GM18508 (cell line): ENCODE data around the gene SGCD.

Experiments used
- ATAC-seq: cut with Tn5 transposase; IDR thresholded peaks from one replicate; pipeline ENCODE4 v1.9.1; 2021; ENCODE audit warnings: moderate number of reproducible peaks; ENCODE audit not compliant: insufficient read depth, unreplicated experiment

The SGCD gene

DNA sequence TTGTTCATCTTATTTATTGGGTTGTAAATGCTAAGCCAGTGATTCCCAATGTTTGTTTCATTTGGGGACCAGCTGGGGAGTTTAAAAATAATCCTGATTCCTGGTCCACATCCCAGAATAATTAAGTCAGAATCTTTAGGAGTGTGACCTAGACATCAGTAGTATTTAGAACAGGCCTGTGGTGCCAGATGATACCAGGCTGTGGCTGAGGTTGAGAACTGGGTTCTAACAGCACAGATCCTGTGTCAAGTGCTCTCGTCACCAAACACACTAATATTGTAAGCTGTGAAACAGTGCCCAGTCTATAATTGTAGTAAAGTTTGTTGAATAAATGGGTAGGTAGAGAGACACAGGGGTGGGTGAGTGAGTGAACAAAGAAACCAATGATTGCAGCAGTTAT lies 351.0 kb downstream of the SGCD start:
- no peak for ATAC-seq

DNA sequence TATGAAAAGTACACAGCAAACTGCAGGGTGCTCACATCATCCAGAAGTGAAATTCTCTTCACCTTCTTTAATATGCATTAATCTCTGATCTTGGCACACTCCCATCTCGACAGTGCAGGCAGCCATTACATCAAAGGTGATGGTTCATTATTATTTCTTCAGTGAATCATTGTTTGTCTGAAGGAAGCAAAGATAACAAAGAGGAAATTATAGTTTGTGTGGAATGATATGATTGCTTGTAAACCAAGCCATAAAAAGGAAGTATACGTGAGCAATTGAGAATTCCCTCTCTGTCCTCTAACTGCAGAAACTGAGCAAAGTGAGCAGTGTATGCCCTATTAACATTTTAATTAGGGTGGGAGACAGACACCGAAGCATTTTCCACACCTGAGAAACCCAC lies 351.5 kb downstream of the SGCD start:
- ATAC-seq: no peak

DNA sequence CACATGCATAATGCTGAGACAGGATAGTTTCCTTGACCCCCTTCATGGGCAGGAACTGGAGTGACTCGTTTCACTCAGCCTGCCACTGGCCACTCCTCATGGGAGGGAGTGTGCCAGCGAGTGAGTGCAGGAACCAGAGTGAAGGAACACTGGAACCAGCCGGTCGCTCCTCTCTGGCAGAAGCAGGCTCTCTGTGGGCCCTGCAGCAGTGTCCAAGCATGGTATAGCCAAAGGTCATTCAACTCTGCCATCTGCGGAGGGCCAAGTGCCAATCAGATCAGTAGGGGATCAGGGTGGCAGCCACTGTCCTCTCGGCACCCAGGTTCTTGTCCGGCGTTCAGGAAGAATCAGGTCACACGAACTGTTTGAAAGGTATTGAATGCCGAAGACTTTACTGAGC lies 353.9 kb downstream of the SGCD start:
- no peak for ATAC-seq

DNA sequence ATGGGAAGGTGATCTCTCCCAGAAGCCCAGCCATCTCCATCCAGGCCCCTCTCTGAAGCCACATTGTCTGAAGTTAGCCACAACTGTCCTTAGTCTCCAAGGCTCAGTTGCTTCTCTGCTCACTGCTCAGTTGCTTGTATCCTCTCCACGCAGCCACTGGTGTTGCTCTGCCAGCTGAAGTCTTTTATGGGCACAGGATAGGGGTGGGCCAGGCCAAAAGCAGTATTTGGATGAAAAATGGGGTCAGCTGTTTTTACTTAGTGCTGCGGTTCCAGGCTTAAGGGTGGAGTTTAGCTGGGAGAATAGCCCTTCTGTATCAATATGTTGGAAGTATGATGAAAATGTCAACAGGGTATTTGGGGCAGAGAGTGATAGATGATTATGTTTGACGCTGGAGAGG lies 354.3 kb downstream of the SGCD start:
- no peak for ATAC-seq

DNA sequence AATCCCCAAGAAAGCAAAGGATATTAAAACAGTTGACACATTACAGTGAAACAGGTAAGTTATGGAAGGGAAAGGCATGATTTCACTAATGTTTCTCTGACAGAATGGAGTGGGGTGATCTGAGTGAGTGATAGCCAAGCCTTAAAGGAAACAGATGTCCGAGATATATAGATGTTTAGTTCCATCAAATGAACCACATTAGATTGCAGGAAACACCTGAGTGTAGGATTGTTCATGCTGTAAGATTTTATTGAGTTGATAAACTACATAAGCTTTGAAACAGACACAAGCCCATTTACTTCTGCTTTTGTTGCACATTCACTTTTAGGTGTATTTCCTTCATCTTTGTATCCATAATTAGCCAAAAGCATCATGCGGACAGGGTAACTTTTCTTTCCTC lies 356.0 kb downstream of the SGCD start:
- ATAC-seq: no peak

DNA sequence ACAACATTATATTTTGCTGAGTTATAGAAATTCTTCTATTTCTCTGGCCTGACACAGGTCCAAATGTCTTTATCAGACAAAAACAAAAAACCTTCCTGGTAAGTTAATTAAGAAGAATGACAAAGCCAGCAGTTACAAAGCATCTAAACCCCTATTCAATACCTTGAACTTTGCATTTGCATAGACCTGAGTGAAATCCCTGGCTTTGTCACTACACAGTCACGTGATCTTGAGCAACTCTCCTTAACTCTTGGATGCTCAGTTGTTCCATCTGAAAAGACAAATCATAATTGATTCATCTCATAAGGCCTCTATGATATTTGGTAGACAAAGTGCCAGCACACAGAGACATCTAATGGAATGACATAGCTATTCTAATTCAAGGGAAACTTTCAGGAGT lies 356.5 kb downstream of the SGCD start:
- no peak for ATAC-seq

DNA sequence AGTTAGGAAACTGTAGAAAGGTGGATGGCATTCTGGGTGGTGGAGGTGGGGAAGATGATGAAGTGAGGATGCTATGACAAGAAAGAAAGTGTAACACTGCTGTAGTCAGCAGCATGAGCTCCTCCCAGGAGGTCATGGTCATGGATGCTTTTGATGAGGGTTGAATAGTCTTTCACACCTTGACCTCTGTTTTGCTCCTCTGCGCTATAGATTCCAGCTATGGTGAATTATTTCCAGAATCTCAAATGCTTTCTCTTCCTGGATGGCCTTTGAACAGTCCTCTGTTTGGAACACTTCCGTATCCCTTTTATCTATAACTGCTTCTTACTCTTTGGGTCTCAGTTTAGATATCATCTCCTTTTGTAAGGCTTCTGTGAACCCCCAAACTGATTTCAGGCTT lies 357.3 kb downstream of the SGCD start:
- ATAC-seq: no peak

DNA sequence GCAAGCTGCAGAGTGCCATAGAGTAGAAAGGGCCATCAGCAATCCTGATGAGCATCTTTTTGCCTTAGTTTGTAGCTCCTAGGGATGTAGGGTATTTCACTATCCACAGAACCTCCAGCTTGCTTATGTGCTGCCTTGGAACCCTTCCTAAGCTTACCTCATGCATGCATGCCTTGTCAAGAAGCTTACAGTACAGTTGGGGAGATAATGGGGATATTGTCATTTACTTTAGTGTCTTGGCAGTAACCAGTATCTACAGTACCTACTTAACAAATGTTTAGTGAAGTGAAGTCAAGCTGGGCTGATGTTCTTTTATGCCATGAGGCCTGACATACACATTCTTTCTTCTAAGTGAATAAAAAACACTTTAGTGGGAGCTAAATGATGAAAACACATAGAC lies 358.5 kb downstream of the SGCD start:
- ATAC-seq: no peak

DNA sequence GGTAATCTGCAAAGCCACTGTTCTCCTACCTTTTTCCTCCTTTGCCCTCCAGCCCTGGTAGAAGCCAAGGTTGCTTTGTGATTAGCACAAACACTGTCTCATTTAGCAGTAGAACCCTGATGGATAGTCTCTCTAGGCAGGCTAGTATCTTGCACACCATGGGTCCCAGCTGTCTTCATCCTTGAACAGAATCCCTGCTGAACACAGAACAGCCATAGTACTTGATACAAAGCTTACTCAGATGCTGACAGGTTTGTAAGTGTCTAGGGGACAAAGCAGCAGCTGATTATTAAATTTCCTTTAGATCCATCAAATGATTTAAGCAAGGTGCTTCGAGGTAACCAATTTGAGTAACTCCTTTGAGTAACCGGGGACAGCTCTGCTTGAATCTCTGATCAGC lies 359.4 kb downstream of the SGCD start:
- ATAC-seq: no peak

DNA sequence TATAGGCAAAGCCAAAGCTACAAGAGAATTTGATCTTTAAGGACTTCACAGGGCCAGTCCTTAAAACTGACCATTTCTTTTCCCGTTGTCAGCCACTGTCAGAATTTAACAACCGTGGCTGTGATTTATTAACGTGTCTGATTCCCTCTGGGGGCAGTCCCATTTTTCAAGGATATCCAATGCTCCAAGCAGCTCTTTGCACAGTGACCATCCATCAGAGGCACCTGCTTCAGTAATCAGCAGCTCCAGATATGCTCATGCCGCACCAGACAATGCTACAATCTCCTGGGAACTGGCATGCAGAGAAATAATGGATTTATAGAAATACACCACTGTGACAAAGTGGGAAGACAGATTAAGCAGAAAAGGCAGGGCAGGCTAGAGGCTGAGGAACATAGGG lies 359.8 kb downstream of the SGCD start:
- no peak for ATAC-seq

DNA sequence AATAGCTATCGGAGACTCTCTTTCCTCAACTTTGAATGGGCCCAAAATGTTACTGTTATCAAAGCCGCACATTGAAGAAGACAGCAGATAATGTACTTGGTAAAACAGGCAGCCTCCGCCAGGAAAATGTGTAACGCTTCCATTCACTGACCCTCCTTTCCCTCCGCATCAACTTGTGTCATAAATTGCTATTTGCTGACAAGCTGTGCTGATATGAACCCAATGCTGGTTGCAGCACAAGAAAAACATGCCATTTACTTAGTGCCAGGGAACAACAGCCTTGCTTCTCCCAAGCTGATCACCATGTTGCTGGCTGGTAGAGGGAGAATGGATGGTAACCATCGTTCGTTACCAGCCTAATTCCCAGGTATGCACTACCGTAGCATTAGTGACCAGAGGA lies 360.6 kb downstream of the SGCD start:
- no peak for ATAC-seq

DNA sequence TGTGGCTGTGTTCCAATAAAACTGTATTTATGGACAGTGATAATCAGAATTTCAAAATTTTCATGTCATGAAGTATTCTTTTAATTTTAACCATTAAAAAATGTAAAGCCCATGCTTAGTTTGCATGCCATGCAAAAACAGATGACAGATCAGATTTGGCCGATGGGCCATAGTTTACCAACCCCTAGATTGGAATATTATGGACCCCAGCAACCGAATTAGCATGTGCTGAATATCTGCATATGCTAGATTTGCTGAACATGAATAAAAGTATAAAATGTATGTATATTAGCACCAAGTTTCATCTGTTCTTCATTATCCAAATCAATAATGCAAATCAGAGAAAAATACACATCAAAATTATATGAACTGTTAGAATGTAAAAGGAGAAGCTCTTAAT lies 364.6 kb downstream of the SGCD start:
- ATAC-seq: no peak

DNA sequence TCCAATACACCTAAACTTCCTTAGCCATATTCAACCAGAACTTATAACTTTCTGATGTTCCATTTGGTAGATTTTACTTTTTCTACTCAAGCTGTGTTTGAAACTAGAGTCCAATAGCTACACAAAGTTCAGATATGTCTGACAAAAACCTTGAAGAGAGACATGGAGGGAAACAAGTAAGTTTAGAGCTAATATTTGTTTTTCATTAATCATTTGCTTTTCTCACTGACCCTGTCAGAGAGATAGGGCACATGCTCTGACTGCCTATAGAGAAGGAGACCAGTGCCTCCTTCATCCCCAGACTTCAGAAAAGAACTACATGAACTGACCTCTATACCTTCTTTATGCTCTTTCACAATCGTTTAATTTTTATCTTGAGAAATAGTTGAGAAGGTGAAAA lies 366.1 kb downstream of the SGCD start:
- no peak for ATAC-seq

DNA sequence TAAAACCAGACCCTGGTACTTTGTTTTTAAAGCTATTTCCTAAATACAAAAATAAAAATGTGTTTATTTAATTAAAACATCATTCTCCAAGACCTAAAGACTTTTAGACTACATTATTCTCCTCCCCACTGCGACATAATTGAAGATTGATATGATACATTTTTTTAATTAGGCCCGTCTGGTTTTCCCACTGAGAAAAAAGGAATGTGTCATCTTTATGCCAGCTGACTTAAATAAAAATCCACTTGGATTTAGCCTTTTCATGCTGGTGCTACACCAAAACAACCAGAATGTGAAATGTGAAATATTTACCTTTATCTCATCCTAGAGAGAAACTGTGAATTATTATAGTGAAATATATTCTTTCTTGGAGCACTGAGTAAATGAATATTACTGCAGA lies 367.6 kb downstream of the SGCD start:
- ATAC-seq: no peak

DNA sequence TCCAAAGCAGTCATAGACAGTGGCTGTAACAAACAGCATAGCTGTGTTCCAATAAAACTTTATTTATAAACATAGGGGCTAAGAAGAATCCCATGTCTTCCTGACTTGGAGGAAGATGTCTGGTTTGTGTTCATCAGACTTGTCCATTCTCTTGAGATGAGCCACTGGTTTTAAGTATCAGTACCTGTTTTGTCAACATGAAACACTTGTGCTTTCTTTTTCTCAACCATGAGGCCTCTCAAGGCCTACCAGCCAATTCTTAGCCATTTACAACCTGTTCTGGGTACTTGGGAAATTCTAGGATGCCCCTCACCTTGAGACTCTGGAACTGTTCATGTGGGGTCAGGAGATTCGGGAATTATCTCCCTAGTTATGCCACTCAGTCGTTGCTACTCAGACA lies 368.8 kb downstream of the SGCD start:
- ATAC-seq: no peak

DNA sequence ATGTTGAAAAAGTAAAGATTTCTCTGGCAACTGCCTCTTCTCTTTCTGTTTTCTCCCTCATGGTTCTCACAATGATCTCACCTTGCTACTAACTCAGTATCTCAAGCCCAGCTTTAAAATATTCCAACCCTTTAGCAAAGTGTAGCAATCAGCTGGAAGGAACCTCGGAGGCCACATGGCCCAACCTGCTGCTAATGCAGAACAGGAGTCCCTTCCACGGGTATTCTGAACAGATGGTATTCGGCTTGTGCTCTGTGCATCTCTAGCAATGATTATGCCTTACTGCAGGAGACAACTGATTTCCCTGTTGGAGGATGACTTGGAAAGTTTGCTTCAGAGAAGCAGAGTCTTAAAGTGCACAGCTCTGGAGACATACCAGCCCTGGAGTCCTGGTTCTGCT lies 371.4 kb downstream of the SGCD start:
- ATAC-seq: no peak

DNA sequence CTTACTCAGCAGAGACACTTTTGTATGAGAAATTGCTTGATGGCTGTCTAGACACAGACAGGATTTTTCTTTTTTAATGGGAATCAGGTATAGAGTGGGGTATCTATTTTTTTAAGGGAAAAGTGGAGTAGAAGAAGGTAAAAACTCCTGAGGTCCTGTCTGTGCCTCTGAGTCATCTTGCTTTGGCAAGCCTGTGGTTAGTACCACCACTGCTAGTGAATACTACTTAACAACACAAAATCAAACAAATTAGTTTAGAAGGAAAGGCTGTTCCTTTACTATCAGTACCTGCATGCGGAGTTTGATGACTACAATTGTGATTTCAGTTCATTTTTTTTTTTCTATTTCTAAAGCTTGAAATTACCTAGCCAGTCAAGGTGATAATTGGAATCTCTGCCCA lies 372.2 kb downstream of the SGCD start:
- ATAC-seq: no peak

DNA sequence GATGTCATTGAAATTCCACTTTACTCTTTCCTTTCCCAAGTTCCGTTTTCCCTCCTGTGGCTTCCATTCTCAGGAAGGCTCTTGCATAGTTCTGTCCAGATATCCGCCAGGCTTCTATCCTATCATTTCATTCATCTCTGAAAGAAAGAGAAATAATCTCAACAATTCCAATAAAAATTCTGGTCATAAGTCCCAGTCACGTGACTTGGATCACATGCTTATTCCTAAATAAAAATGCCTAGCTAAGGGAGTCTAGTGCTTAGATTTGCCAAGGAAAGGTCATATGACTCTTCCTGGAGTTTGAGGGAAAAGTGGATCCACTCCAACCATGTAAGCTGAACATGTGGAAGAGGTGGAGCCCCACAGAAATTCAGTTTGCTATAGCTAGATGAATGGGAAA lies 377.2 kb downstream of the SGCD start:
- ATAC-seq: no peak

DNA sequence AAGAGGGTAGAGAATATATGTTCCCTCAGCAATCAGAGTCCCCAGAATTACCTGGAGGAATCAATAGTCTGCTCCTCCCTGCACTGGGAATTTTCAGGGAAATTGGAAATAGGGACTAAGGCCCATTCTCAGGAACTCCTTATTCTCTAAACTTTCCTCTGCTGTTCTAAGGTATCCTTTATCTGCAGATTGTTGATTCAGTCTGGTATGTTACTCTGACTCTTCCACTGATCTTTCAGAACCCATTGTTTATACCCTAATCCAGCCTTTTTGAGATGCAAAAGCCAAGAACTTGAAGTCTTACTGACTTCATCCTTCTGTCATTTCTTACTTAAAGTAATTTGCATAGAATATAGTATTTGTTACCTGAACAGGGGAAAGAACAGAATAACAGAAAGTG lies 379.7 kb downstream of the SGCD start:
- ATAC-seq: no peak

DNA sequence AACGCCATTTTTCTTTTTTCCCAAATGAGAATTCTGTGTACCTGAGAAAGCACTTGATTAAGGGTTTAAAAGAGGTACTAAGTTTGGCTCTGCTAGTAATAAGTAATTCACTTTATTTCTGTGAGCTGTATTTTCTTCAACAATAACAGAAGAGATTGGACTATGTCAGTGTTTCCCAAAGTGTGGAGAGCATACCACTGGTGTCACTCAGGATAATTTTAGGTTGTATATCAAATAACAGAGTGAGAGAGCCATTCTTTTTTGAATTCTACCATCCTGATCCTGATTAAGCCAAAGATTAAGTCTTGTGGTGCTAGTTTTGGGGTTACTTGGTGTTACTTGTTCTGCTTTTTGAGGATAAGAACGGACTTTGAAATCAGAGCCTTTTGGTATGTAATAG lies 380.8 kb downstream of the SGCD start:
- ATAC-seq: no peak

DNA sequence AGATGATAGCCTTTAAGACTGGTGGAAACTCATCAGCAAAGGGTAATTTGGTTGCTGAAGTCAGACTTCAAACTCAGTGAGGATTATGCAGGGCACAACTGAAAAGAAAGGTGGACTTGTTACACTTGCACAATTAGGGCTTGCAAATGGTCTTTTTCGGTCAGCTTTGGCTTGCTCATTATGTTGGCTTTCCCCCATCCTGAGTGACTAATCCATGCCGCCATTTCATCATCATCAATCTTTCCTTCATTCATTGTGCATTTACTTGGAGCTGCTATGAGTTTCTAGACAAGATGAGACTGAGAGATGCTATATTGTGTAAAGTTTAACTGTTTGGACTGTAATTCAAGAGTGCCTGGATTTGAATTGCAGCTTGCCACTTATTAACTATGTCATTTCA lies 388.3 kb downstream of the SGCD start:
- ATAC-seq: no peak

DNA sequence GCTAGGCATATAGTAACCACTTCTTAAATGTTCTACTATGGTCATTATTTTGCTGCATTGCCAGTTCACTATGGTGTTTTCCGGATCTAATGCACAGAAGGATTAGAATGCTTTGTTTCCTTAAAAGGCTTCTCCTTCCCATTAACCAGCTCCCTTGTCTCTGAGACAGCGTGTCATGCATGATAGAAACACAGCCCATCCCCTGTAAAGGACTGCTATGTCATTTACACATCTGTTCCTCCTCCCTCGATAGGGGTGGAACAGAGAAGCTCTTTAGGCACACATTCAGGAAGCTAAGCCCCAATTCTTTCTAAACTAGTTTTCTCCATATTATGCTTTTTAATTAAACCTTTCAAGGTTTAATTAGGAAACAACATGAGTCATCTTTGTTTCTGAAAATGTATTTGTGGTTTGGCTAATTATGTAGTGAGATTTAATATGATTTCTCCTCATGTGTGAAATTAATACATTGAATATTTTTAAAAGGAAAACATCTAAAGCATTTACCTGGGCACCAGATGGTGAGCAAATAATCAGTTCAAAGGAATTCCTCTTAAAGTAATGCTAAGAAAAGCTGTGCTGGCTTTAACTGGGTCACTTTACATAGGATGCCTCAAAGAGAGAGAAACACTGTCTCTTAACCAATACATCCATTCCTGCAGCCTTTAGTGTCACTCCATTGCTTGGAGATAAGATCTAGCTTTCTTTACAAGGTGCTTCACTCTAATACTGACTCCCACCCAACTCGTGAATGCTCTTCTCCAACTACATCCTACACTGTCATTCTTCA lies 389.8 kb downstream of the SGCD start:
- no peak for ATAC-seq

DNA sequence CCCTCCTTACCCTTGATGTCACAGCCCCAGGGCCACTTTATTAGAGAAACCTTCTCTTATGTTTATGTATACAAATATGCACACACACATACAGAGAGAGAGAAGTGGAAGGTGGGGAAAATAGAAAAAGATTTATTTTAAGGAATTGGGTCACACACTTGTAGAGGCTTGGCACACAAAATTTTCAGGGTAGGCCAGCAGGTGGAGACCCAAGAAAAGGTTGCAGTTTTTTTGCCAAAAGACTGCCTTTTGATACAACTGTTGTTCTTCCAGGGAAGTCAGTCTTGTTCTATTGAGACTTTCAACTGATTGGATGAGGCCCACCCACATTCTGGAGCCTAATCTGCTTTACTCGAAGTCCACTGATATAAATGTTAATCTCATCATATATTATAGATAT lies 392.0 kb downstream of the SGCD start:
- no peak for ATAC-seq
